NCI-H1436 (cell line): ENCODE data around the gene LPAR1.

ENCODE experiments used
- DNase-seq: peaks from one replicate; lab custom pipeline; 2025; lab: John Stamatoyannopoulos, UW

Gene LPAR1

DNA sequence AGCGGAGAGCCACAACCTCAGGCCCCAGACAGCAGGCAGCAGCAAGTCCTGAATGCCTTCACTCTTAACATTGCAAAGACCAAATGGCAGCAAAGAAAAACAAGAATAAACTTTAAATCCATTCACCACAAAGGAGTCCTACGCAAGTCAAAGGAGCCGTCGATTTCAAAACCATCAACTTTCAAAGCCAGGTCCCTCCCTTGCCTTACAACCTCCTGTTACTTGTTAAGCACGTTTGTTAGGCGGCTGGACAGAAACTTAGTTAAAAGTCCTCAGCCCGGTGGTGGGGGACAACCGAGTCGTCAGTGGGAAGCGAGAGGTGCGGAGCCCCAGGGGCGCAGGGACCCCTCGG, 938 bp downstream of the LPAR1 start:
- no peak for DNase-seq

DNA sequence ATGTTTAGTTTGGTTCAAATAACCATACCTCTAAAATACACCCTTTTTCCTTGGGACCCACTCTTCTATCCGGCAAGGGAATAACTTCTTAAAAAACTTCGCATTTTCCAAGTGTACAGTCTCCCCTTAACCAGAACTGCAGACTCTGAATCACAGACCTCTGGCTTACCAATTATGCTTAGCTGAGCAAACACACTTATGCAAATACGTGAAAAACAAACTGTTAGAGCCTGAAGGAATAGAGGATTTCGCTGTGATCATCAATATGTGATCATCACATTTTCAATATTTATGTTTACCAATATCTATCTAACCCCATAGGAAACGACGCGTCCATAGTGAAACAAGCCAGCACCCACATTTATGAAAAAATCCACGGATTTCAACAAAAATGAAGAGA, 1.3 kb downstream of the LPAR1 start:
- no peak for DNase-seq

DNA sequence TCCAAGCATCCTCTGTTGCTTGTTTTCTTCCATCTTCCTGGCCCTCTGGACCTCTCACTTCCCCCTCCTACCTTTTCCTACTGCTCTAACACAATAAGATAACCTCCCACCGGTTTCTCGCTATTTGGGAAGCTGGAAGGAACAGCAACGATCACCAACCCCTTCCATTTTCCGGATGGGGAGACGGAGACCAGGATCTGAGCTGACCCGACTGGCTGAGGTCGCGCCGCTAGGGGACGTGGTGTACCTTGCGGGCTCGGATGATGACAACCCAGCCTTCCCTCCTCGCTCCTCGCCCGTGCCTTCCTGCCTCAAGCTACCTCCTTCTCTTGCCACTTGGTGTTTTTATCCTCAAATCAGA, 1.9 kb downstream of the LPAR1 start:
- peak; percentile 24 for DNase-seq

DNA sequence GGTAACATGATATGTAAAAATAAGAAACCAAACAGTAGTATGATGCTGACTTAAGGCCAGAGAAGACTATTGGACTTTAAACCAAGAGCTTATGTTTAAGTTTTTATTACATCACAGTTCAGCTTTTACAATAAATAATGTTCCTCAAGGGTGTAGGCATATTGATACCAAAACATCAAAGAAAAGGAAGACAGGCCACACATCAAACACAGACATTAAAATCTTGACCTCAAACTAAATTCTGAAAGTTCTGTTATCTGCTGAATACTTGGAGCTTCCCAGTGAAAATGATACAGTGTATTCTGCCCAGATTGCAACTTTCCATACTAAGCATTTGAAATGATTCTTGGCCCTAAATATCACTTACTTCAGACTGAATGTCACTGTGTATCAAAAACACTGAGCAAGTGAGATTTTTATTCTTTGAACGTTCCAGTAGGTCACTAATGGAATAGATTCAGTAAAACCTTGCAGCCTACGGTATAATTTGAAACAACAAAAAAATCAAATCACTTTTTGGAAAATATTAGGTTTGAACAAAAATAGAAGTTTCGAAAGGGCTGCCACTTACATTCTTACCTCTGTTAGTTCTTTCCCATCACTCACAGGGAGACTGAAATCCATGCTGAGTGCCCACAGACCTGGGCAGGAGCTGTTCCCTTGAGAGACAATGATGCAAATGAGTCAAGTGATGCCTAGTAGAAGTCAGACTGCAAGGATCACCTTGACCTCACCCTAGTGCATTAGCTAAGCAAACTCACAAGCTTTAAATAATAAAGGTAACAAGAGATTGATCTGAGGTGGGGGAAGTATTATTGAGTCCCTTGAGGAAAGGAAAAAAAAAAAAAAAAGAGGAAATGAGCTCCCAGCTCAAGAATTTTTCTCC, 2.5 kb downstream of the LPAR1 start:
- no peak for DNase-seq

DNA sequence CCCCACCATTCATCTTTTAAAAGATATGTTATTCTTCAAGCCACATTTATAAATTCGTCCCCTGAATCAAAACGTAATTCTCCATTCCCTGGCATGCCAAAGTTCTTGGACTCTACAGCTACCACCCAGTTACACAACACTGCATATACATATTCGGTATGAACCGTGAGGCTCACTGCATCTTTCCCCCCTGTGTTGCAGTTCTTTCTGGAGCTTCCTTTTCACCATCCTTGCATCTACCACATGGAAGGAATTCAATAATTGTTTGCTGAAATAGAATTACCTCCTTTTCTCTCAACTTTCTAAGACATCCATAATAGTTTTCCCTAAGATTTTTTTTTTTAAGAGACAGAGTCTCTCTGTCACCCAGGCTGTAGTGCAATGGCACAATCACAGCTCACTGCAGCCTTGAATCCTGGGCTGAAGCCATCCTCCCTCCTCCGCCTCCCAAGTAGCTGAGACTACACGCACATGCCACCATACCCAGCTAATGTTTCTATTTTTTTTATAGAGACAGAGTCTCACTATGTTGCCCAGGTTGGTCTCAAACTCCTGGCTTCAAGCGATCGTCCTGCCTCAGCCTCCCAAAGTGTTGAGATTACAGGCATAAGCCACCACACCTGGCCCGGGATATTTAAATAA, 3.3 kb downstream of the LPAR1 start:
- no peak for DNase-seq

DNA sequence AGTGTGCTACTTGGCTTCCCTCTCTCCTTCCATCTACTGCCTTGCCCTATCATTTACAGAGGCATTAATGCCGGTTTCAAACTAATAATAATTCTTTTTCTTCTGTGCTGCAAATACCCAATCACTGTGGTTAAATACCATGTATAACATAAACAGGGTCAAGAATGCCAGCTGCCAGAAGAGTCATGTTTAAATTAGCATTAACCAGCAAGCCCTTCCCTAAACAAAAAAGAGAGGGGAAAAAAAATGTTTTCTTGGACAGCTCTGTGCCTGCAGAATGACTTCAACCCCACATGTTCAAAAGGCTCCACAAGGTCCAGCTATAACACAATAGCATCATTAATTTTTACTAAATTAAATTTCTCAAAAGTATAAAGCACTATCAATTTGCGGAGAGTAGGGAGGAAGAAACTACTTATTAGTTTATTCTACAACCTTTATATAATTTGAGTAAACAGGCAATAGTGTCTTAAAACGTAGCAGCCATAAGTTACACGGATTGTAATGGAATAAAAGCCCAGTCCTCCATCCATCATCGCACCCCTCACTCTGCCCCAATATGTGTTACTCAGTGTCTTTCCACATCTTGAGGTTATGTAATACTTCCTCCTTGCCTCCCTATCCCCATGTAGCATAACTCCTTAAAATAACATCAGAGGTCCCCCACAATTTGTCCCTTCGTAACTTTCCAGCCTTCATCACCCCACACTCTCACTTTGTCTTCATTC, 3.9 kb downstream of the LPAR1 start:
- no peak for DNase-seq

DNA sequence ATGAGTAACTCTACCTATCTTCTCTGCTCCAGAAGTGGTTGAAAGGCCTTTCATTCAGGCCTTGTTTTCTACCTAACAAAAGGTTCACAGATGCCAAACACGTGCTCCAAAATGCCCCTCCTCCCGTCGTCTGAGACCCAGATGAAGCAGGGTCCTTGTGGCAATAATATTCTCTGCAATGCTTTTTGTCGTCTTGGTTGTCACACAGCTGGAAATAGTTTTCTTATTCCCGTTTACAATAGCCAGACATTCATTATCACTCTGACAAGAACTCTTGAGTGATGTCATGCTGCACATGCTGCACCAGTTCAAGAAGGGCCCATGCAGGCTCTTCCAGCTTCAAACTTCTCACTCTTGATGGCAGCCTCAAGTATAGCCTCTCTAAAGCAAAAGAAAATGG, 7.8 kb downstream of the LPAR1 start:
- no peak for DNase-seq

DNA sequence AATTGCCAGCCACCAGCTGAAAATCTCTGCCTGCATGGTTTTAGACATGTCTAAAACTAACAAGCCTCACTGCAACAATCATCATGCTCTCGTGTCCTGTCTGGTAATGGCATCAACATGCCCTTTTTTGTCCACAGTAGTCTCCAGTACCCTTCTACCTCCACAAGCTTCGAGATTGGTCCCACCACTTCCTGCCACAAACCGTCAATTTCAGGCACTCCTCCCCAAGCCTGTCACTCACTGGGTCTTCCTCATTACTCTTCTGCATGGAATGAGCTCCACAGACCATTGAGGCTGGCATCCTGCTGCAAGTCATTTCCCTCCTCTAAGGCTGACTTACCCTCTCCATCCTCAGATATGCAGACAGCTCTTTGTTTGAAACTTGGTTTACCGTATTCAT, 9.0 kb downstream of the LPAR1 start:
- DNase-seq = no peak

DNA sequence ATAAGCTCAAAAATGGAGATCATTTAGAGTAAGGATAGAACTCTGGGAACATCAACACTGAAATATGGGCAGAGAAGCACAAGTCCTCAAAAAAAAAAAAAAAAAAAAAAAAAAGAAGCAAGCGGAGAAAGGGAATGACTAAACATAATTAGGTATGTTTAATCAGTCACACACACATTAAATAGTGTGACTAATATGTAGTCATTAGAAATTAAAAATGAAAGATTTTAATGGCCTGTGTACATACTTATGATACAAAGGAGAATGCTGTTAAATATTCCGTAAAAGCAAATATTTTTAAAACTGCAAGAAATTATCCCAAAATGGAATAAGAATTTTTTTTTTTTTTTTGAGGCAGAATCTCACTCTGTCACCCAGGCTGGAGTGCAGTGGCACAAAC, 10.5 kb downstream of the LPAR1 start:
- DNase-seq = no peak

DNA sequence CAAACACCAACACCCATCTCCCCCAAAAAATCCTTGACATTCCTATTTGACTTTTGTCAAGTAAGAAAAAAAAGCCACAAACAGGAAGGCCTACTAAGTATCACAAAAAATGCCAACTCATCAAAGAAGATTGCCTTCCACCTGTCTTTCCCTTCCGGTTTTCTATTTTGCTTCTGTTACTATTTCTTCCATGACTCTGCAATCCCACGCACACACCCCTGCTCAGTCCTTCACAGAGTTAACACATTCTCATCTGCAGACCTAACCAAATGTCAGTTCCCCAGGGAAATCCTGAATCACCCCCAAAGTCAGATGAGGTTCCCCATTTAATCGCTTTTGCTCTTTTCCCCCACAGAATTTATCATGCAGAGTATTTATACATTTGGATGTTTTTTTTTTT, 15.1 kb downstream of the LPAR1 start:
- no peak for DNase-seq

DNA sequence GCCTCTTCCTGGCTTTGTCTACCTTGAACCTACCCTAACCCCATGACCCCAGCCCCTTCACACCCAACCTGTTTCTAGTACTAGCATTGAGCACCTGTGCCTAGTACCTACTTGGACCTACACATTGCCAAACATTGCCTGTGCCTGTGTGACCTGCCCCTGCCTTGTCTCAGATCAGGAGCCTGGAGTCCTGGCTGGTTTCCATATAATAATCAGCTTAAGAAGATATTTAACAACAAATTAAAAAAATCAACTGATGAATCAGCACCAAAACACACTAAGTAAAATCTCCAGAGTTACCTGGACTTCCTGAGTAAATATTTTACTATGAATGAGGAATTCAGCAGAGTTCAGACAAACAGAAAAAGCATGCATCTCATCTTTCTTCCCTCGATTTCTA, 17.7 kb downstream of the LPAR1 start:
- DNase-seq = no peak

DNA sequence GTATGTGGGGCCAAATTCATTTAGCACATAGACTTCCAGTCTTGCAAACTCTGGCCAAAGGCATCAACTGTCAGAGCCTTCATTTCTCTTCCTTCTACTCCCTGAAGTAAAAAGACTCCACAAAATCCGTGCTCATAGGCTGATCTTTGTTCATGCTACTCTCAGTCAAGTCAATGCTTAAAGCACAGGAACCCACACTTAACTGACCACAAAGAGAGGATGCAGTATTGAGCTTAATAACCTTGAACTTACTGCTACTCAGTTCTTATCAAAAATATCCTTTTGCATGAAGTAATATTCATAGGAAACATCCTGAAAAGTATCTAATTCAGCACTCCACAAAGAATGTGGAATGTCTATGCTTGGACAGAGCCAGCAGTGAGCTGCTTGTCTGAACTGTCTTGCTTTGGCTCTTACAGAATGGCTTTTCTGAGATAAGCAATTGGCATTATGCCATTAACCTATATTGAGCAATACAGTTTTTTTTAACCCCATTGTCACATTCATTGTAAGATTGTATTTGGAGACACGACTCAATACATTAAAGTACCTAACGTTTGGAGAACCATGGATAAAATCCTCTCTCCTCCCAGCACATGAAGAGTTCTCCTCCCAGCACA, 21.7 kb downstream of the LPAR1 start:
- DNase-seq = no peak

DNA sequence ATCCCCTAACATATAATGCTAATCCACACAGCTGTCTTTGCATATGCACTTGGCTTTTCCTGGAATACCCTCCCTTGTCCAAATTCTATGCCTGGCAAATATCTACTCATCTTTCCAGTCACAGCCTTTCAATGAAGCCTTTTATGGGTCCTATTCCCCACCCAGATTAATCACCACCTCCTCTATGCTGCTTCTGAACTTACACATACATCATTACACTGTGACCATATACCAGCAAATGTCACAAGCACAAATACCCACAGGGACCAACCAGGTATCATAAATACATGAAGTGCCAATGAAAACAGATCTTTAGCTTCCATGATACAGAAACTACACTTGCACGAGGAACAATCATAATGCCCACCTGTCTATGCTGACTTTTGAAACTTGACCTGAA, 22.3 kb downstream of the LPAR1 start:
- no peak for DNase-seq

DNA sequence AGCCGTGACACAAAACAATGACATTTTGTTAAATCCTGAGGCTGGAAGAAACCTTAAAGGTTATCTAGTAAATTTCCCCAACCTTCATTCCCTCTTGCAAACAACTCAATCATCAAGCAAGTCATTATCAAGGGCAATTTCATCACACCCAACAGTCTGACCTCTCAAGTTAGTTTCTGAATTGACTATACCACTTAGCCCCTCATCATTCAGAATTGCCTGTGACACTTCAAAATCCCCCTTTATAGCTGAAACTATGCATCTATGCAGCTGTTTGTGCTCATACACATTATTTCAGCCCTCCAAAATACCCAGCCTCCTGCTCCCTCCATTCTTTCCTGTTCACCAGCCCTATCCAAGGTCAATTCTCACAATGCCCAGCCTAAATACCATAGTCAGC, 24.6 kb downstream of the LPAR1 start:
- no peak for DNase-seq

DNA sequence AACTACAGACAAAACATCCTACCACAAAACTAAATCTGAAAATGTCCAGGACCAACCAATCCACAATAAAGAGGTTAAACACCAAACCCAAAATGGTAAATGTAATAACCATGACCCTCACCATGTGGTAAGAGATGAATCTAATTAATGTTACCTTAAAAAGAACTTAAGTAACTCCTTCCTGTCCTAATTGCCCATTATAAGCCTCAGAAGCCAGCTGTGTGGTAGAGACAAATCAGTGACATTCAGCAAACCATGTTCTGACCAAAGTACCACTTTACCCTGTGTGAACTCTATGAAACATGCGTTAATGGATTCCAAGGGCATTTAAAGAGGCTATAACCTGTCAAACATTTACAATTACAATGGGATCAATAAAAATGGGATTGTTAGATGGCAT, 25.0 kb downstream of the LPAR1 start:
- peak; percentile 21 for DNase-seq

DNA sequence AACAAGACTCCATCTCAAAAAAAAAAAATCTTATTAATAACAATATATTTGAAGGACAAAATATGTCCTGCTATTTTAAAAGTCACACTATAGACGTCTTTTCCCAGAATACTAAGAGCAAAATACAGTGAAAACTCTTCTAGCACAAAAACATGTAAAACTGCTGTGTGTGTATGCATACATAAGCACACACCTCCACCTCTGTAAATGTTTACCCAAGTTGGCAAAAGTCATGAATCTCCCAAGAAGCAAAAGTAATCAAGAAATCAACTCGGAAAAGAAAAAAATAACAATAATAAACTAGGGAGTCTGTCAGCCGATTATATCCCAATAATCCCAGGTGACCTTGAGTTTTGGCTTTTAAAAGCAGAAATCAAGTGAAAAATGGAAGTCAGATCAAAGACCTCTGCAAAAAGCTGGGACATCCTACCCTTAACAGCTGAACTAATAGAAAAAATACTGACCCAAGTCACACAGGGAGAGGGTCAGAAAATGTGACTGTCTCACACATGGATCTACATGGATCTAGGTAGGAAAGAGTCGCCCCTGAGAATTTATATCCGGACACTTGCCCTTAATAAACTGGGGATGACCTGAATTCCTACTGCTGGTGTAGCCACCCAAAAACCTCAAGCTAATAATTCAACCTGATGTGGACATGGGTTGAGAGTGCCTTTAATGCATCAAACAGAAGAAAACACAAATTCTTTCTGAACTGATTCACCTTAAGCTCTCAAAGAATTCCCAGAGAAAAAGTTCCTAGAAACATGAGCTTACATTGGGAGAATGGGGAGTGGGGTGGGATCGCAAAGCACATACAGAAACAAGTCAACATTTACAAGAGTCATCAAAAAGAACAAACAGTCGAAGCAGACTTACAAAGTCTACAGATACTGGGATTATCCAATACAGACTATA, 29.9 kb downstream of the LPAR1 start:
- no peak for DNase-seq

DNA sequence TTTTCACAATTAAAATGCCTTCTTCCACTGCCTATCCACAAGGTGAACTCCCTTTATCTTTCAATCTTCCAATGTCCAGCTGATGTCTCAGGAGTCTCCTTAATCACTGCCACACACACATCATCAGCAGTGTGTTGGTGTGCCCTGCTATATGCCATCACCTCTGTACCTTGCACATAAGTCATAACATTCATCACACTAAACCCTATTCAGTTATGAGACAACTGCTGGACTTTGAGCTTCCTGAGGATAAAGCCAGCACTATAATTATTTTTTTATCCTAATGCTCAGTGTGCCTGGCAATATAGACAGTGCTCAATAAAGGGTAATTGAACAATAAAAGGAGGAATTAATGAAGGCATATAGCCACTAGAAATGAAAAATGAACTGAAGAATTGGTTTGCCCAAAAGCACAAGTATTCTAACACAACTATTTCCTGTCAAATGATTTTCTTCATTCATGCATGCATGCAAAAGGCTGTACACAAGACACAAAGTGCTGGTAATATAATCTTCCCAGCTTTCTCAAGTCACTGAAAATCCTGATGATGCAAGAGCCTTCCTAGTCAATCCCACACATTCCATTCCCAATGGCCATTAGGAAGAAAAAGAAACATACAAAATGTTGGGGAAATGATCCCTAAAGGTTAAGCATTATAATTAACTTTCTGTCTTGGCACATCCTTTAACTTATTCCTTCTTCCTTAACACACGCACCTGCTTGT, 32.4 kb downstream of the LPAR1 start:
- no peak for DNase-seq

DNA sequence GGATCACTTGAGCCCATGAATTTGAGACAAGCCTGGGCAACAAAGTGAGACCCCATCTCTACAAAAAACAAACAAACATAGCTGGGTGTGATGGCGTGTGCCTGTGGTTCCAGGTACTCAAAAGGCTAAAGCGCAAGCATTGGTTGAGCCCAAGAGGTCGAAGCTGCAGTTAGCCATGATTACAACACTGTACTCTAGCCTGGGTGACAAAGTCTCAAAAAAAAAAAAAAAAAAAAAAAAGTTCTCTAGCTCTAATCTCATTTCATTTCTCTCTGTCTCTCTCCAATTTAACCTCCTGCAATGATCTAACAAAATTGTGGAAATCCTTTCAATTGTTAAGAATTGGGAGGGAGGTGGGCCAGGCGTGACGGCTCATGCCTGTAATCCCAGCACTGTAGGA, 33.3 kb downstream of the LPAR1 start:
- DNase-seq = no peak

DNA sequence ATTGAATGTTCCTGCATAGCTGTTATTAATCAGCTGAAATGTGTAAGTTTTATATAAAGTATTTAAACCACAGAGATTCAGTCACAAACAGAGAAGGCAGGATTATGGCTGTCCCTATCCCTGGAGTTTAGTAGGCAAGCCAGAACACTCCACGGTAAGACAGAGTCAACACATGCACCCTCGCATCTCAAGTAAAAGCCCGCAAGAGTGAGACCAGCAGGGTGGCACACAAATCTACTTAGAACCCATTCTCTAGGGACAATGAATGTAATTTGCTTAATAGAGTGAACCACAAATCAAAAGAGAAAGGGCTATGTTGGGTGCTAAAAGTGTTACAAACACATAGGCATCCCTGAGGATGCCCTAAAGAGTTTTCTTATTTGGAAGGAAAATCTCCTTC, 35.1 kb downstream of the LPAR1 start:
- DNase-seq = no peak

DNA sequence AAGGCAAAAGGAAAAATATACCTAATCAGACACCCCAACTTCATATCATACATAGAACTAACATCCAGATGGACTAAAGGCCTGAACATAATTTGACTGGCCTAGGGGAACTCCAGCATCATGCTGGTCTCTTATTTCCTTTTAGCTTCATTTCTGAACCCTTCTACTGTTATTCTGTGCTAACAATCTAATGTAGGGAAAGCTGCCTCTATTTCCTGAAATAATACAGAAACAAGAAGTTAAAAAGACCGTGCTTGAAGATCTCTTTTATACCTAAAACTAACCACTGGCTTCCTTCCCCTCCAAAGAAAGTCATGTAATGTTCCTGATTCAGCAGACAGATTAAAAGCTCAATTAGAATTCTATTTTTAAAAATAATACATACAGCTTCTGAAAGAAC, 36.7 kb downstream of the LPAR1 start:
- DNase-seq = no peak

DNA sequence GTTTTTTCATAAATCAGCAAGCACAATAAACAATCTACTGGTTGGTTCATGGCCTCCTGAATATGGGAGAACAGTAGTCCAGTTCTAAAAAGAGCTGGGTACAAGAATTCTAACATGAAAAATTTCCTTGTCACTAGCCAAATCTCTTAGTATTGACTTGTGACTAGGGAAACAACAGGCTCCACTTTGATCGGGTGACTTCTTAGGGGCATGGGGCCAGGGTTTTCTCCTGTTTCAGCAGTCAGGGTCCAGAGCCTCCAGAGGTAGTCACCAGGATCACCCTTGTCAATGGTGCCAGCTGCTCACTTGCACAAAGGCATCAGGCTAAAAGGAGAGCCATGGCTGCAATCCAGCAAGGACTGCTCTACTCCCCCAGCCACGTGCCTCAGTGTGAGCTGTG, 38.1 kb downstream of the LPAR1 start:
- DNase-seq = no peak
